Right renal pelvis (tissue), 4 donors: ENCODE results near the gene ZFYVE9. TPM values are rescaled to one million over a fixed set of nuclear protein-coding genes. Genes with fewer than 3 reads are reported as not detected.
A peak's percentile ranks its signal among the peaks of the same experiment; 100 is the strongest.

Experiments used
- DNase-seq, 4 donors: peaks; one replicate each; pipeline ENCODE4 v3.0.0-alpha.2; 2013; ENCODE audit warnings: low read depth in 4 of 4, low spot score in 3 of 4, missing footprints in 1 of 4
- polyA plus RNA-seq, 4 donors: library from polyadenylated mRNA; unstranded; fragments of 120-200 nt; gene quantifications; one replicate each; pipeline ENCODE4 v1.2.1, GENCODE V29; 2013; ENCODE audit not compliant: insufficient read length in 4 of 4

Gene ZFYVE9
- polyA plus RNA-seq, 4 donors, result 31.1 to 39.3 (median 38.3) TPM

DNA sequence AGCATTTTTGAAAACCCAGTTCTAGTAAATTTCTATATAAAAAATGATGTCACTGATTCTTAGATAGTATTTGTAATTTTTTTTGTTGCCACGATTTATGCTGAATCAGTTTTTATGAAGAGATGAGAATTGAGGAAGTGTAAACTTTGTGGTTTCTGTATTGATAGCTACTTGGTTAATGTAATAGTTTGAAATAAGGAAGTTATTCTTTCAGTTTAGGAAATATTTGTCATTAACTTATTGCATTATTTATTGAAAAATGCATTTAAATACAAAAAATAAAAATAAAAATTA is 97.8 kb downstream of the ZFYVE9 start:
- DNase-seq, result no peak

DNA sequence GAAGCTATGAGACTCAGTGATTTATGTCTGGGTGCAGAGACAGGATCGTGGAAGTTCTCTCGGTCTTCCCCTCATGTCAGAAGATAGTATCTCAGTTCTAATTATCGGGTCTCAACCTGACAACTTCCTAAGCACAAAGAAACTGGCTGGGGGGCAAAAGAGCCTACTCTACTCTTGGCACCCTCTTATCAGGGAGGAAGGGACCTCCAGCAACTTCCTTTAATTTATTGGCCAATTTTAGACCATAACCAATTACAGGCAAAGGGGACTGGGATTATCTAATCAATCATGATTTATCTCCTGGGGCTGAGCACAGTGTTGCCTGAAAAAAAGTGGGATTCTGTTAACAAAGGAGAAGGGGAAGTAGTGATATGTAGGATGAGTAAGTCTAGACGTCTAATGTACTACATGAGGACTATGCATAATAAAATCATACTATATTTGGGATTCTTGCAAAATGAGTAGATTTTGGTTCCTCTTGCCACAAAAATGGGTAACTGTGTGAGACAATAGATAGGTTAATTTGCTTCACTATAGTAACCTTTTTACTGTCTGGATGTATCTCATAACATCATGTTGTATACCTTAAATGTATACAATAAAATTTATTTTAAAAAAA is 98.8 kb downstream of the ZFYVE9 start:
- no peak for DNase-seq

DNA sequence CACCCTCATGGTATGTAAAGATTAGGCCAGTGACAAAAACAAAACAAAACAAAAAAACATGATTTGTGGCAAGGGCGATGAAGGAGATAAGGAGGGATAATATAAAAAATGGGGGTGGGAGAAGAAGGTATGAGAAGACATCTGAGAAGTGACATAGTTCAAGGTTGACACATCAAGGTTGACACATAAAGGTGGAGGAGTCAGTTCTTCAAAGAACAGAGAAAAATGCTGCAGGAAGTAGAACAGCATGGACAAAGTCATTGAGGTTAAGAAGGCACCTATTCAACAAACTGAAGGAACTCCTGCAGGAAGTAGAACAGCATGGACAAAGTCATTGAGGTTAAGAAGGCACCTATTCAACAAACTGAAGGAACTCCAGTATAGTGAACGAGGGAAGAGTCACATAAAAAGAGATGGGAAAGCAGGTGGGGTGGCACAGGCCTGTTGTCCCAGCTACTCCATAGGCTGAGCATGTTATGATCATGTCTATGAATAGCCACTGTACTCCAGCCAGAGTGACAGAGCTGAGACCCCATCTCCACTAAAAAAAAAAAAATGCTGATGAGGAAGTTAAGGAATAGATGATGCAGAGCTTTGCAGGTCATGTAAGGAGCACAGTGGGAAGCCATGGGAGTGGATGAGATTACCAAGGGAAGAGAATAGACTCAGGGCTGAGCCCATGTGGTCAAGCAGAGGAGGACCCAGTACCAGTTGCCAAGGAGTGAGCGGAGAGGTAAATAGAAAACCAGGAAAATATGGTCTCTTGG is 101.5 kb downstream of the ZFYVE9 start:
- no peak for DNase-seq

DNA sequence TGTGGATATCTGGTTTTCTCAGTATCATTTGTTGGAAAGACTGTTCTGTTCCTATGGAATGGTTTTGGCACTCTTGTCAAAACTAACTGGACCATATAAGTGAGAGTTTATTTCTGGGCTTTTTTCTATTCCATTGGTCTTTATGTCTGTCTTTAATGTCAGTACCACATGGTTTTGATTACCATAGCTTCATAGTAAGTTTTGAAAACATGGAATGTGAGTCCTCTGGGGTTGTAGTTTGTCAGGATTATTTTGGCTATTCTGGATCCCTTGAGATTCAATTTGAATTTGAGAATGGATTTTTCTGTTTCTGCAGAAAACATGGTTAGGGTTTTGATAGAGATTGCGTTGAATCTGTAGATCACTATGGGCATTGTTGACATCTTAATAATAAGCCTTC is 107.9 kb downstream of the ZFYVE9 start:
- no peak for DNase-seq

DNA sequence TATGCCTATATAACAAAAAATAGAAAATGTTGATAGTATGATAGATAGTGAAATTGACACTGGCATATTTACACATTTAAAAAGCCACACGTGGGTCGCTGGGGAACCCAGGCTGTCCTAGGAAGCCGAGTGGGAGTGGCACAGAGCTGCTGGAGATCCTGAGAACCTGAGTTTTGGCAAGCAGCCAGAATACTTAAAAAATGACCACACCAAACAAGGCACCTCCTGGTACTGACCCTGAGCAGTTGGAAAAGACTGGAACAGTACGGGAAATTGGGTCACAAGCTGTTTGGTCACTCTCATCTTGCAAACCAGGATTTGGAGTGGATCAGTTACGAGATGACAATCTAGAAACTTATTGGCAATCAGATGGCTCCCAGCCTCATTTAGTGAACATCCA is 111.5 kb downstream of the ZFYVE9 start:
- no peak for DNase-seq

DNA sequence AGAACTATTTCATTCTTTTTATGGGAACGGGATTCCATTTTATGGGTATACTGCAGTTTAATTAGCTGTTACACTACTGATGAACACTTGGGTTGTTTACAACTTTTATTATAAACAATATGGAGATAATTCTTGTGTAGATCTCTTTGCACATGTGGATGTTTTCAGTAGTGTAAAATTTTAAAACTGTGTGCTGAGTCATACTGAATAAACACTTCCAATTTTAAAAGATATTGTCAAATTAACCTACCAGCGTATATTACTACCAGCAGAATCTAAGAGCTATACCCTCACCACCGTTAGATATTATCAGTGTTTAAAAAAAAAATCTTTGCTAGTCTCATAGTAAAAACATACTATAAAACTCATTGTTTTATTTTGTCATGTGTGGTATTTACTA is 118.0 kb downstream of the ZFYVE9 start:
- no peak for DNase-seq

DNA sequence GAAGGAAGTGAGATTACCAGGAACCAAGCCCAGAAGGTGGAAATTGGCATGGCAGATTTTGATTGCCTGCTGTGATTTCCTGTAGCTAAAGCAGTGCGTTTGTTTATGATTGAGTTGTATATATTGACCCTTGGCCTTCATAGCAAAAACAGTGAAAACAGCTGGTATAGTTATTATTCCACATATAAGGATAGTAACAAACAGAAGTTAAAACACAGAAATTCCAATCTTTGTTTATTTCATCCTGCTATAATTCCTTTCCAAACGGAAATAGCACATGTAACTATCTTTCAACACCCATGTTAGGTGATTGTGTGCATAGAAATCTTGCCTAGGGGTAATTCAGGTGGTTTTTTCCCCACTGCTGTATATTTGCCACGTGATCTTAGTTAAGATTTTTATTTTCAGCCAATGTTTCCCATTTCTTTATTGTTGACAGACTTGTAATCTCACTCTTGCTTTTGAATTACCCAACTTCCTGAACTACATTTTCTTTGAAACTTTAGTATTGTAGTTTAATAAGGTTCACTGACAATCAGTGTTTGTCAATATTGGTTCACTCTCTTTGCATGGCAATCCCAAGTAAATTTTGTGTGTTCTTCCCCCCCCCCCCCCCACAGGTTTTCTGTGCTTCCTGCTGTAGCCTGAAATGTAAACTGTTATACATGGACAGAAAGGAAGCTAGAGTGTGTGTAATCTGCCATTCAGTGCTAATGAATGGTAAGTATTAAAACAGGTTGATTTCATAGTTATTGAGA is 121.4 kb downstream of the ZFYVE9 start:
- DNase-seq, result no peak

DNA sequence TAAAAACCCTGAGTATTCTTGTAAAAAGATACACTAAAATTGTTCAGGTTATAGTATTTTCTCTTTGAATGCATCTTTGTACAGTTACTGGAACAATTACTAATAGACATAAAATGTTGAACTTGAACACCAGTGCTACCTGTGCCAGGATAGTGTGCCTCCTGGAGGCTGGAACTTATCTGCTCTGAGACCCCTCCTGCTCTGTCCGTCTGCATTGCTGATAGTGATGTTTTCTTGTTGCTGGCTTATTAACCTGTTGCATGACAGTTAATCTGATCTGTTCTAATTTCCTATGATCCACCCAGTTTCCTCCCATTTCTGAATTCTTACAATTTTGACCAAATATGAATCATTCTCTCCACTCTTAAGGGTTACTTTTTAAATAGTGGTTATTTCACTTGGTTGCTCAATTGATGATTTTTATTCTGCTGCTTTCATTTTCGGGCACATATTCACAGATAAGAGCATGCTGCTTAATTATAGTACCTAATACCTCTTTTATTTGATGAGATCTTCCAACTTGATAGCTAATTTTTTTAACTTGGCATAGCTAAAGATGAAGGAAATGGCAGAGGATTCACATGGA is 122.7 kb downstream of the ZFYVE9 start:
- DNase-seq, result no peak

DNA sequence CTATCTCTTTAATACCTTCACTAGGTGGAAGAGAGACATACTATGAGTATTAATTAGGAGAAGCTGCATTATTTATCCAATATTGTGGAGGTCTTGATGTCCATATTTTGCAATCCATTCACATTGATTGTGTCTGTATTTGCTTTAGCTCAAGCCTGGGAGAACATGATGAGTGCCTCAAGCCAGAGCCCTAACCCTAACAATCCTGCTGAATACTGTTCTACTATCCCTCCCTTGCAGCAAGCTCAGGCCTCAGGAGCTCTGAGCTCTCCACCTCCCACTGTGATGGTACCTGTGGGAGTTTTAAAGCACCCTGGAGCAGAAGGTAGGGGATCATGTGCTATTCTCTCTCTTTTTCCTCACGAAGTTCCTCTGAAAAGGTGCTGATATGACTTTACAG is 124.6 kb downstream of the ZFYVE9 start:
- DNase-seq, result no peak

DNA sequence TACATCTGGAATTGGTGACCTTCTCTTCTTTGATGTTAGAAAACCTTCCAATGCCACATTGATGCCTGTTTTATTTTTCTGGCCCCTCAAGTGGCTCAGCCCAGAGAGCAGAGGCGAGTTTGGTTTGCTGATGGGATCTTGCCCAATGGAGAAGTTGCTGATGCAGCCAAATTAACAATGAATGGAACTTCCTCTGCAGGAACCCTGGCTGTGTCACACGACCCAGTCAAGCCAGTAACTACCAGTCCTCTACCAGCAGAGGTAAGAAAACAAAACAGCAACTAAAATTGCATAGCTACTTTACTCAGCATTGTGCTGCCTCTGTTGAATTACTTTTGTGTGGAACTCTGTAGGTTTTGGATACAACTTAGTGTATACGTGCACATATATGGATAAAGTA is 126.5 kb downstream of the ZFYVE9 start:
- DNase-seq, result no peak

DNA sequence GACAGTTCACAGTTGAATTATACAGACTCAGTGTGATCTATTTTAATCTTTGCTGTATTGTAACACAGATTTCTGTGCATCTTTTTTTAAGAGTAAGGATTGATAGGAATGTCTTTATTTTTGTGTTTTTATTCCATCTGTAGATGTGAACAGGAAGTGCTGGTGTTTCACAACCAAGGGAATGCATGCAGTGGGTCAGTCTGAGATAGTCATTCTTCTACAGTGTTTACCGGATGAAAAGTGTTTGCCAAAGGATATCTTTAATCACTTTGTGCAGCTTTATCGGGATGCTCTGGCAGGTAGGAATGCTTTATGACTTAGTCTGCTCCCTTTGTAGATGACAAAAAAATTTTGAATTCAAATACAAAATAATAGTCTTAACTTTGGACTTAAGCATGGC is 139.6 kb downstream of the ZFYVE9 start:
- DNase-seq, result no peak

DNA sequence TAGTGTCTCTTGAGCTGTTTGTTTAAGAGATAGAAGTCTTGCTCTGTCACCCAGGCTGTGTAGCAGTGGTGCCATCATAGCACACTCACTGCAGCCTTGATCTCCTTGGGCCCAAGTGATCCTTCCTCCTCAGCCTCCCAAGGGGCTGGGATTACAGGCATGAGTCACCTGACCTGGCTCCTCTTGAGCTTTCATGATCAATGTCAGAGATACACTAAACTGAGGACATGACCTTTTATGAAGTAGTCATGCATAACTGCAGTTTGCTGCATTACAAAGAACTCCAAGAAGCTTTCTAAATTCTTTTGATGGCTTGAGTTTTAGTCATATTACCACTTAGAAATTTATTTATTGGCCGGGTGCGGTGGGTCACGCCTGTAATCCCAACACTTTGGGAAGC is 146.4 kb downstream of the ZFYVE9 start:
- DNase-seq, result no peak

DNA sequence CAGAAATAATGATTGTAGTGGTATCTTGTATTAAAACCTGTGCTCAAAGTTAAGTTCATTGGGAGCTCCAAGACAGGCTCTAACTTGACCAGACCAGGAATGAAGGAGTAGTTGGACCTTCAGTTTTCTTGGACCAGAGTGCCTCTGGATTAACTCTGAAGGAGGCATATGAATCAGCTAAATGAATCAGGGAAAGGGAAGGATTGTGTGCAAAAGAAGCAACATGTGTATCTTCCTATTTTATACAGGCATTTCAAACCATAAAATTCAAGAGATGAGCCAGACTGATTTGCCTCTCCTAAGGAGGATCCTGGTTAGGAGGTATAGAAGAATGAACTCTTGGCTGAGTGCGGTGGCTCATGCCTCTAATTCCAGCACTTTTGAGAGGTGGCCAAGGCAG is 152.7 kb downstream of the ZFYVE9 start:
- DNase-seq, result no peak

DNA sequence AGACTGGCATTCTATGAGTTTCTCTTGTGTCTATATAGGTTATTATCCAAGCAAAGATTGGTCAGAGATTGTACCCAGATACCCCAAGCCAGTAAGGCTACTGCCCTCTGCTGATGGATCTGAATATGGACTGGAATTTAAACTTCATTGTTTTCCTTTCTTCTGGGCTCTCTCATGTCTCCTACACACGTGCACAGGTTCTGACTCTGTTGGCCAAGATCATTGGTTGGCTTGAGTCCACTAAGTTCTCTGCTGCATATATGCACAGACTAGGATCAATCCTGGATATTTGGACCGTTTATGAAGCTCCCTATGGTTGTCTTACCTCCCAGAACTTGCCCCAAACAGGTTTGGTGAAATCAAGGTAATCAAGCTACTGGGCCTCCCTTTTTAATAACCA is 154.5 kb downstream of the ZFYVE9 start:
- DNase-seq, result peak in 3 of 4 donors; percentile 2 to 7 (median 6)

DNA sequence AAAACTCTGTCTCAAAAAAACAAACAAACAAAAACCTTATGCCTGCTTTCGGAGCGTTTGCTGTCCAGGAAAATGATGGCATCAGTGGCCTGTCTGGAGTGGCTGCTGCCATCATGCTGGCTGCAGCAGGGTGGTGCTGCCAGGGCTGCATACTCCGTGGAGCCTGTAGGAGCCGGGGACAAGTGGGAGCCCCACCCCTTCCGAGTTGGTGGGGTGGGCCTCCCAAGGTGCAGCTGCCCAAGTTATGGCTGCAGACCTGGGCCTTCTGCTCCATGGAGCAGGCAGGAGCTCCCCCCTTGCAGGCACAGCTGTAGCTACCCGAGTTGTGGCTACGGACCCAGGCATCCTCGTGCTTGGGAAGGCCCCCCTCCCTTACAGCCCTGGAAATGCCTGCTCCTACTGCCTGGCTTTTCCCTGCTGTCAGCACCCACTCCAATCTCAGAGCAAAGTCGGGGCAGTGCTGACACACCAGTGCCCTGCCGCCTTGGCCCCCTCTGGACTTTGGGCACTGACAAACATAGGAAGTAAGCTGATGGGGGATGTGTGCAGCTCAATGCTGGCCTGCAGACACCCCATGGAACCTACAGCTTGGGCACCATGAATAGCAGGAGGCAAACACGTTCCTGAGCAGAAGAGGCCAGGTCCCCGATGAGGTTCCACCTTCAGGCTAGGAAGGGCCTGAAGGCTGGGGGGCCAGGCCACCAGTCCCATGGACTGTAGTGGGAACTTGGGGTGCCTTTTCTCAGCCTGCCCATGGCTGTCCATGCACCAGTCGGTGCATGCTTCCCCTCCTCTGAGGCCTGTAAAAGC is 163.7 kb downstream of the ZFYVE9 start:
- no peak for DNase-seq

DNA sequence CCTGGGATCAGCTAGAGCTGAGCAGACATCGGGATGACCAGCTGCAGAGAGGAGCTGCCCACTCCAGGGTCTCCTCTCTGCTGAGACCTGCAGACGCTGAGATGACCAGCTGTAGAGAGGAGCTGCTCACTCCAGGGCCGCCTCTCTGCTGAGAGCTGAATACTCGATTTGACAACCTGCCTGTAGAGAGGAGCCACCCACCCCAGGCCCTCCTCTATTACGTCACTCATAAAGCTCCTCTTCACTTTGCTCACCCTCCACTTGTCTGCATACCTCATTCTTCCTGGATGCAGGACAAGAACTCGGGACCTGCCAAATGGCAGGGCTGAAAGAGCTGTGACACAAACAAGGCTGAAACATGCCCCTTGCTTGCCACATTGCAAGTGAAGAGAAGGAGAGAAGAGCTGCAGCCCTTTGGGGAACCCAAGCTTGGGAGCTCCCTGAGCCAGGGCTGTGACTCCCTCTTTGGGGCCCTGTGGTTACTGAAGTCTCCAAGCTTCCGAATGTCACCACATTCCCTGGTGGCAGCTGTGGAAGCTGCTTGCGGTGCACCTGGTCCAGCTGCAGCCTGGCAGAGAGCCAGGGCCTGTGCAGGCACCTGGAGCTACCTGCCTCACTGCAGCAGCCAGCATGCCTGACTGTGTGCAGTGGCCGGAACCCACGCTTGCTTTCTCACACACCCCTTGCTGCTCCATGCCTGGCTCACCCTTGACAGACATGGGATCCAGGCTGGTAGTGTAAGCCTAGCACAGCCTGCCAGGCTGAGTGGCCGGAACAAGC is 164.5 kb downstream of the ZFYVE9 start:
- DNase-seq, result no peak

DNA sequence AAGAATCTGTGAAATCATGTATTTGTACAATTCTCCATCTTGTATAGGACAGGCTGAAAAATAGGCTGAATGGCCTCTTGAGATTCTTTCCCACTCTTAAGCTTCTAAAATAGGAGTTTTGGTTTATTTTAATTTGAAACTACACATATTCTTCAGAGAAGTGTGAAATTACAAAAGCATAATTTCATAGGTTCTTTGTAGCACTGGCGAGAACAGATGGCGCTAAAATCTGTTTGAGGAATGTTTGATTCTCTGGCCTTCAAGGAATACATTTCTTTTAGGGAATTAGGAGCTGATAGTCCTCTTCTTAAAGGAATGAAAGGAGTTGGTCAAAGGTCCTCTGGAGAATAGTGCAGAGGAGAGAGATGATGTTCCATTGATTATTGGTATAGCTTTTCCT is 179.2 kb downstream of the ZFYVE9 start:
- no peak for DNase-seq

DNA sequence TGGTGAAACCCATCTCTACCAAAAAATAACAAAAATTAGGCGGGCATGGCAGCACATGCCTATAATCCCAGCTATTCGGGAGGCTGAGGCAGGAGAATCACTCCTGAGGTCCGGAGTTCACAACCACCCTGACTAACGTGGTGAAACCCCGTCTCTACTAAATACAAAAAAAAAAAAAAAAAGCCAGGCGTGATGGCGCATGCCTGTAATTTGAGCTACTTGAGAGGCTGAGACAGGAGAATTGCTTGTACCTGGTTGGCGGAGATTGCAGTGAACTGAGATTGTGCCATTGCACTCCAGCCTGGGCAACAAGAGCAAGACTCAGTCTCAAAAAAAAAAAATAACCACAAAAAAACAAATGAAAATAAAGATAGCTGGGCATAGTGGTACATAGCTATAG is 181.8 kb downstream of the ZFYVE9 start:
- DNase-seq, result no peak

DNA sequence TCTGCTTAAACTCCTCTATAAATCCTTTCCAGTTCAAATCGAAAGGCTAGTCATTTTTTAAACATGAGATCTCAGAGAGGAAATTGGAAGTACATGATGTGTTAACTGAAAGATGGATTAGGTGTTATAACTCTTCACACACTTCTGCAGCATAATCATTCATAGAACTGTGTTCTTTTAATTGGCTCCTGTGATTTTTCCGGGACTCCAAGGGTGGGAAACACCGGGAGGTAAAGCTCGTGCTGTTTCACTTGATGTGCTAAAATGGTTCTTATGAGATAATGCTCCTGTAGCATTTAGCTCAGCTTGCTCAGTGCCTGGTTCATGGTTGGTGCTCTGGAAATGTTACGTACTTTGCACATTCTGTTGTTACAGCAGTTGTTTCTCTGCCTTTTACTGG is 183.9 kb downstream of the ZFYVE9 start:
- no peak for DNase-seq

DNA sequence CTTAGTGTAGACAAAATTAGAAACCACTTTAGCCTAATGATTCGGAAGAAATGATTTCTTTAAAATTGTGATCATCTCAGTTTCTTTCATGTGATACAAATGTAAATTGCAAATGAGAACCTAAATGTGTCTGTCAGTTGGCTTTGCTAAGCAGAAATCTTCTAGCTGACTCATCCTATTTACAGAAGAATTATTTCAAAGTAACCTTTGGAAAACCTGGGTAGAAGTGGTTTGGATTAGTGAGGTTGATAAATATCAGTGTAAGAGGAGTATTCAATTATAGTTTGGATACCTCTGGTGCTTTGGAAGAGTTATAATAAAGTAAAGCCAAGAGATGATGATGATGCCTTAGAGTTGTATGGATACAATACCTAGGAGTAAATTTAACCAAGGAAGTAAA is 186.7 kb downstream of the ZFYVE9 start:
- no peak for DNase-seq
